ENCODE results near the gene KLRC4.
A peak's percentile ranks its signal among the peaks of the same experiment; 100 is the strongest.

KLRC4 gene

DNA sequence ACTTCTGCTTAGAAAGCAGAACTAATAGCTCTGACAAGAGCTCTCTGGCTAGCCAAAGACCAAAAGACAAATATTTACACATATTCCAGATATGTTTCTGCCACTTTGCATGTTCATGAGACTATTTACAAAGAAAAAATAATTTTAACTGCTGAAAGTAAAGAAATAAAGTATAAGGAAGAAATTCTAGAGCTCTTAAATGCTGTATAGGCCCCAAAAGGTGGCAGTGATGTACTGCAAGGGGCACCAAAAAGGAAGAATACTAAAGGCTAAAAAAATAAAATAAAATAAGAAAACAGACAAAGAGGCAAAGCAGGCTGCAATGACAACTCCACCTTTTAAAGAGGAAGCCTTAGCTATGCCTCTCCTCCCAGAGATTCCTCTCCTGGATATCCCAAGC lies 42.7 kb downstream of the KLRC4 start:
- no peak for DNase-seq

DNA sequence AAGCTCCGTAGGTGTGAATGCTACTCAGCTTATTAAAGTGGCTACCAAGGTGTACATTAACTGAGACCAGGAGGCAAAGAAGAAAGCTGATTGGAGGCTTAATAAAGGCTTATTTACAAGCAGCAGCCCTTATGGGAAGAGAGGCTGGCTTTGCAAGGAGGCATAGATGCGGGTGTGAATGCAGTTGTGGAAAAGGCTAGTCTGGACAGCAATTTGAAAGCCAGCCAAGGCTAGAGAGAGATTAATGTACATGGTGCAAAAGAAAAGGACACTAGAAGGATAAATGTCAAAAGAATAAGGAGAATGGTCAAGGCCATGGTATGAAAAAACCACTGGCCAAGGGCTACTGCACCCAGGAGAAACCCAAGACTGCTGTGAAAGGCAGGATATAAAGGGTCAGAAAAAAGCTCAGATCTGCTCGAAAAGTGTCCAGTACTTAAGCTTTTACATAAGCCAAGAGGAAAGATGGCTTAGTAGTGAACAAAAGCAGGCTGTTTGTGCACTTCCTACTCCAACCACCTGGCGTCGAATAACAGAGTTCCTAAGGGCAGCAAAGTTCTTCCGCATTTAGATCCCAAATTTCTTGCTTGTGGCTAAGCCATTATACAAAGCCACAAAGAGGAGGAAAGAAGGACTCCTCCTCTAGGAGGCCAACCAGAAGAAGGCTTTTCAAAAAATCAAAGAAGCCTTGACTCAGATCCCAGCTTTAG lies 43.7 kb downstream of the KLRC4 start:
- DNase-seq, result no peak

DNA sequence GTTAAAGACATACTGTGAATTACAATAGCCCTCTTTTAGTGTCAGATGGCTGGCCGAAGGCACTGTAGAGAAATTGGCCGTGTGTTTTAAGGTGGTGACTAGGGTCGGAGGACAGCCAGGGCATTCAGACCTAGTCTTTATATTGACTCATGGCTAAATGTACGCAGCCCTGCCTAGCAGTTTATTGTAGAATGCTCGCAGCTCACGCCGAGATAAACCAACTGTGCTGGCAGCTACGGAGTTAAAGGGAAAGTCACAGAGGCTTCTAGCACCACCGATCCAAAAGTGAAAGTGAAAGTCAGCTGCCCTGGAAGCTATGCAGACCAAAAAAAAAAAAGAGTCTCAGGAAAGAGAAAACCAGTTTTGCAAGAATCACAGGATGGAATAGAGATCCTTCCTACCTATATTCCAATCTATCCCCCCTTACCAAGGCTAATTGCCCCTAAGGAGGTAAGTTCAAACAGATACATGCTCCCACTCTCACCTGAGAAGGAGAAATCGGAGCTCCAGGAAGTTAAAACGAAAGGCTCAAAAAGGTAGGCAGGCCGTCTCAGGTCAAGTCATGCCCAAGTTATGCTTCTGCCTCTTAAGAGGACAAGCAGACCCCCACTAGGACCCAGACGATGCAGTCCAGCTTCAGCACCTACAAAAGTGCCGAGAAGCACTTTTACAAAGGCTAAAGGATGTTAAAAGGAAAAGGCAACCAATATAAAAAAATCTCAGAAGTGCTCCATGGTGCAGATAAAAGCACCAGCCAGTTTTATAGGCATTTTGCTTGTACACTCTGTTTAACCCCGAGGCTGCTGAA lies 44.5 kb downstream of the KLRC4 start:
- peak; percentile 64 for DNase-seq

DNA sequence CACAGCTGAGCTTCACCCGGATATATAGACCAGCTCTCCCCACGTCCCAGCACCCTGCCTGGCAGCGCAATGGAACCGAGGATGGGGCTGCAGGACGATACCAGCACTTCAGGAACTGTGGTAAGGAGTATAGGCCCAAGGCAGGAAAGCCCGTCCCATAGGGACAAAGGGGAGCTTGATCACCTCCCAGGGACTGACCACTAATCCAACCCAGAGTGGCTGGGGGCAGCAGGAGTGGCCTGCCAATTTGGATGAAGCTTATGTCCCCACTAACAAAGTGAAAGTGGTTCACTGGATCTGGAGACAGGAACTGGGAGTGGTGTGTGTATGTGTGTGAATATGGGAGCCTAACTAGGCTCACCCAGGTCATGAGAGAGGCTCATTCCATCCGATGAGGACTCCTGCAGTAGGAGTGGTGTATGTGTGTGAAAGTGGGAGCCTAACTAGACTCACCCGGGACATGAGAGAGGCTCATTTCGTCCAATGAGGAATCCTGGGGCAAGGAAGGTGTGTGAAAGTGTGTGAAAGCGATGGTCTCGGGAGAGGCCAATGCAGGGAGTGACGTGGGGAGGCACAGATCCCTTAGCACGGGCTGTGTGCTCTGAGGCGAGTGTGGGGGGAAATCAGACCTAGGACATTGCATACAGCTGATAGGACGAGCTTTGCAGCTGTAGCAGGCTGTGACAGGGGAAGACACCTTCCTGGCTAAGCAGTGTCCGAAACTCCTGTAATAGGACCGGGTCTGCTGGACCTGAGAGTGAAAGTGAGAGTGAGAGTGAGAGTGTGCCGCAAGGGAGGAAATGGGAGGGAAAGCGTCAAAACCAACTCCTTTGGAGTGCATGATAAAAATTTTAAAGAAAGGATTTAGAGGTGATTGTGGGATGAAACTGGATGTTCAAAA lies 45.4 kb downstream of the KLRC4 start:
- peak; percentile 42 for DNase-seq

DNA sequence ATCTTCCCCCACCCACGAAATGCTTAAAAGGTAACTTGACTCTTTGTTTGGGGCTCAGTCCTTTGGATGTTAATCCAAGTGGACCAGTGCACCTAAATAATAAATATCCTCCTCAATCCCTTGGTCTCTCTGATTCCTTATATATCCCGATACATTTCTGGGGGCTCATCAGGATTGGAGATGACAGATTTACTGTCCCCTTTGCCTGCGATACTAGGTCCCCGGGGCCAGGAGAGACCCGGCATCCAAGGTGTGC lies 46.0 kb downstream of the KLRC4 start:
- DNase-seq, result no peak

DNA sequence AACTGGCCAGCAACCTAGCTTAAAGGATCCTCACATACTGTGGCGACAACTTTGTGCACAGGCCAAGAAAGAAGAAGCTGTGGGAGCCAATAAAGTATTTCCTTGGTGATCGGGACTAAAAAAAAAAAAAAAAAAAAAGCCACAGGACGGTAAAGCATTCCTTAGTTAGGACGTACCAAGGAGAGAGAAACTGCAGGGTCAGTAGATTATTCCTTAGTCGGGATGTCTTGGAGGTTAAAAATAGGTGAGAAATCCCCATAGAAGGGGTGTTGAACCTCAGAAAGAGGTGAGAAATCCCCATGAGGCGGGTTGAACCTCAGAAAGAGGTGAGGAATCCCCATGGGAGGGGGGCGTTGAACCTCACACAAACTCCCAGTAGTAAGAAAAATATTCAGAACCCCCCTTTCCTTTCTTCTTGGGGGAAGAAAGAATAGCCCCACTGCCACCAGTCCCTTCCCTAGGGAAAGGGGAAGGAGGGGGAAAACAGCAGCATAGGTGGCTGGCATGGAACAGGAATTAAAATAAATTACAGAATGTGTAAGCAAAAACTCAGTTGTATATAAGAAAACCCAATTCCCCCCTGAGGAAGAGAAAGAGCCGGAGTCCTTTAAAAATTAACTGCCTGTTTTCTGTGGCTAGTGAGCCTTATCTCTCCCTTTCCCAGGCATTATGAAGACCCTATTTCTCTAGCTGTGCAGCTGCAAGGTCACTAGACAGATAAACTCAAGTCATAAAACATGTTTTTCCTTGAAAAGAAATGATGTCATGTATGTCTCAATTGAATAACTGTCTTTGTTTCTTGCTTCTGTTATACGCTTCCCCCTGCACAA lies 46.5 kb downstream of the KLRC4 start:
- DNase-seq, result no peak

DNA sequence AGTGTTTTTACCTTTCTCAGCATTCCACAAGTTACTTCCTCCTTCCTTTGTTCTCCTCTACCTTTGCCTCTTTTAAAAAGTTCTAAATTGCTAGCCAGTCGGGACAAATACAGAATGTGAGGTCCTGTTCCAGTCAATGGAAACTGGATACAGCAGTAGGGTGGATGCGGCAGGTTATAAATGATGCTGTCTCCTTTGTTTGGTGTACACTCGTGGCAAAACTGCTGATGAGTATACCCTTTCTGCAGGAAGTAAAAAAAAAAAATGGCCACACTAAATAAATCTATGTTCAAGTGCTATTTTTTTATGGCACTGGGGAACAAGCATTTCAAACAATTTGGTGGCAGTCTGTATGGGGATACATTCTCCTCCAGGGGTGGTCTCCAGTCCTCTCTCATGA lies 47.2 kb downstream of the KLRC4 start:
- DNase-seq, result no peak

DNA sequence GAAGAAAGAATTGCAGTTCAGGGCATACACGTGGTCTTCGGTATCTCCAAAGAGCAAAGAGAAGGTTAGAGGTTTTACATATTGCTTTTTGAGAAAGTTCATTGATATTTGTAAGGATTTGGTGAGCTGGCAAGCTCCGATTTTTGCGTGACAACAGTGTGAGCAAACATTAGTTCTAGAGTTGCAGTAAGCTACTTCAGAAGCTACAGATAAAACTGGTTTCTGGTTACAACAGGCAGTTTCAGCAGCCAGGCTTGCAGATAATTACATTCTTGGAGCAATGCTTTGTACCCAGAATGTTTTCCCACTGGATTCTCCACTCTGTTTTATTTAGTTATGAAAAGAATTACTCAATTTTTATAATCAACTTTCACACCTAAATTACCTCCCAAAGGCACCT lies 47.9 kb downstream of the KLRC4 start:
- DNase-seq, result no peak

DNA sequence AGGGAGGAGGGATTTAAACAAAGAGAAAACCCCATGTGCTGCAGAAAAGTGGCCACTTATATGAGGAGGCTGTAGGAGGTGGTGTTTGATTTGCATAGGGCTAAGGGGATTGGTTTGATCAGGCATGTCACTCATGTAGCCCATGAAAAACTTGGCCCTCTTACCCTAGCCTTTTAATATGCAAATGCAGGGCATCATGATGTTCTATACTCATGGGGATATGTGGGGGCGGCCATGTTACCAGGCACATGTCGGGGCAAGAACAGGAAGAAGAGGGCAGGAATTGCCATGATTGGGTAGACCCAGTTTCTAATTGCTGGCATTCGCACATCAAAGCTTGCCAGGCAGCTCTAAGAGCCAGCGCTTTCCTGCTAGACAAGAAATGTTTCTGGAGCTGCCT lies 48.5 kb downstream of the KLRC4 start:
- no peak for DNase-seq

DNA sequence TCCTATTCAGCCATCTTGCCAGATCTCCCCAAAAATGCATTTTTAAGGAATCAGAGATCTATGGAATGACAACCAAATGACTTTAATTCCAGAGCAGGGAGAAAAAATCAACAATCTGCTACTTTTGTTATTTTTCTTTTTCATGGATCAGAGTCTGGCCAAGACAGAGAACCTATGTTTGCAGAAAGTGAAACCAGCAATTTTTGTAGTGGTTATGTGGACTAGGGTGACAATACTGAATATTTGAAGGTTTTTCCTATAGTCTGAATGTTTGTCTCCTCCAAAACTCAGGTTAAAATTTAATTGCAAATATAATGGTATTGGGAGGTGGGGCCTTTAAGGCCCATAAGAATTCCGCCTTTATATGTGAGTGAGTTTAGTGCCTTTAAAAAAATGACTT lies 50.6 kb downstream of the KLRC4 start:
- no peak for DNase-seq

DNA sequence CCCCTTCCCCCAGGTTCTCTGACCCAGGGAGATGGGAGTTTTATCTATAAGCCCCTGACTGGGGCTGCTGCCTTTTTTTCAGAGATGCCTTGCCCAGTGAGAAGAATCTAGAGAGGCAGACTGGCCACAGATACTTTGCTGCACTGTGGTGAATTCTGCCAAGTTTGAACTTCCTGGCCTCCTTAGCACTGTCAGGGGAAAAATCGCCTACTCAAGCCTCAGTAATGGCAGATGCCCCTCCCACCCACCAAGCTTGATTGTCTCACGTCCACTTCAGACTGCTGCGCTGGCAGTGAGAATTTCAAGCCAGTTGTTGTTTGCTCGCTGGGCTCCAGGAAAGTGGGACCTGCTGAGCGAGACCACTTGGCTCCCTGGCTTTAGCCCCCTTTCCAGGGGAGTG lies 51.4 kb downstream of the KLRC4 start:
- no peak for DNase-seq
